ENCODE results near the gene GNB4. TPM values are rescaled to one million over a fixed set of nuclear protein-coding genes. Genes with fewer than 3 reads are reported as not detected.

GNB4 gene
- total and polyA plus RNA-seq, 12 donors, result 2.6 to 21.8 (median 13.3) TPM

DNA sequence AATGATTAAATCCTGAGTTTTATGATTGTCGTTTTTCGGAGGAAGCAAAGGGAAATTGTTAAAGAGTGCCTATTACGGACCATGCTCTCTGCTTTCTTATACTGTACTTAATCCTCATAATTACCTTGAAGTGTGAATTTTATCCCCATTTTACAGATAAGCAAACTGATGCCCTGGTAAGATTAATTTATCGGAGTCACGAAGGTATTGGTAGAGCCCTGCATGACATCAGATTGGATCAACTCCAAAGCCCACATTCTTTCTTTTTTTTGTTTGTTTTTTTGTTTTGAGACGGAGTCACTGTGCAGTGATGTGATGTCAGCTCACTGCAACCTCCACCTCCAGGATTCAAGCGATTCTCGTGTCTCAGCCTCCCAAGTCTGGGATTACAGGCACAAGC lies 1.6 kb upstream of the GNB4 start:
- H3K9me3 ChIP-seq (replicated peaks in 1 of 3), result no peaks in the 10 kb centered on the region
- no peak overlapping the region for H3K27ac ChIP-seq
- intact Hi-C loops (cut with DNase I), result no loop called here
- no peaks in the 10 kb centered on the region for H3K36me3 ChIP-seq (replicated peaks in 1 of 2)
- TF ChIP-seq CTCF (IDR thresholded peaks at IDR 0.05), result no peak
- no peak for TF ChIP-seq POLR2A (IDR thresholded peaks at IDR 0.05)
- no peak for DNase-seq
- 79 to 93% (median 87%) methylated on average over 8 of the region's 8 CpGs for WGBS, 4 donors
- H3K27me3 ChIP-seq, result no peaks in the 10 kb centered on the region
- H3K4me3 ChIP-seq, result no peak overlapping the region
- peaks cover 0 to 12% of the 10 kb centered on the region in 2 donors for H3K4me1 ChIP-seq (replicated peaks in 1 of 2)

DNA sequence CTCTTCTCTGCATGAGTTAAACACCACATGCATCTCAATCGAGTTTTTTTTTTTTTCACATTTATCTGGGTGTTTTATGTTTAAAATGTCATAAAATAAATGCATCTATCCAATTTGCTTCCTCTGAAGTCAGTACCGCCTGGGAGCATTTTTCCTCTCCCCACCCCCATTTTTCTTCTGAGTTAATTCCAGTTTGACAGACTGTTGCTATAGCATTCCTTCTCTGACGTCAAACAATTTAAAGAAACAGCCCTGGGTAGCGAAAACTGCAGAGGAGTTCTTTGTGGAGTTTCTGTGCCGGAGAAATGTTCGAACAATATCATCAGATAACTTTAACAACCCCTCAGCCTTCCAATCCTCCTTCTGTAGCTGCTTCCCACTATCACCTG lies 900 bp upstream of the GNB4 start:
- WGBS, 4 donors, result 38 to 52% (median 43%) methylated on average over 6 of the region's 6 CpGs
- Histone ChIP-seq H3K4me3 (peak overlapping the region in 2 of 4 donors; percentile 17 to 86), H3K36me3 (replicated peaks in 1 of 2) (no peaks in the 10 kb centered on the region), H3K27me3 (no peaks in the 10 kb centered on the region), H3K9me3 (replicated peaks in 1 of 3) (no peaks in the 10 kb centered on the region), H3K27ac (peak overlapping the region in 4 of 5 donors; percentile 81 to 97 (median 84)), H3K4me1 (replicated peaks in 1 of 2) (peaks cover 0 to 12% of the 10 kb centered on the region in 2 donors)
- TF ChIP-seq POLR2A (IDR thresholded peaks at IDR 0.05), result no peak
- no peak for TF ChIP-seq CTCF (IDR thresholded peaks at IDR 0.05)
- DNase-seq, result peak in 2 of 7 donors; percentile 9 to 19
- intact Hi-C loops (cut with DNase I), result no loop called here

GRCh38 chr3:179450901-179451264 lies 387 bp downstream of the GNB4 start:
- DNase-seq, result peak in 3 of 7 donors; percentile 21 to 25 (median 22)
- no peaks in the 10 kb centered on the region for H3K27me3 ChIP-seq
- intact Hi-C loops (cut with DNase I), result no loop called here
- TF ChIP-seq POLR2A (IDR thresholded peaks at IDR 0.05) (no peak), CTCF (IDR thresholded peaks at IDR 0.05) (no peak)
- H3K4me3 ChIP-seq, result peak overlapping the region in 2 of 4 donors; percentile 17 to 86
- peaks cover 0 to 12% of the 10 kb centered on the region in 2 donors for H3K4me1 ChIP-seq (replicated peaks in 1 of 2)
- no peaks in the 10 kb centered on the region for H3K36me3 ChIP-seq (replicated peaks in 1 of 2)
- WGBS, 4 donors, result 0 to 1% (median 1%) methylated on average over 5 to 43 of the region's 43 CpGs
- H3K27ac ChIP-seq, result peak overlapping the region in 4 of 5 donors; percentile 81 to 97 (median 84)
- H3K9me3 ChIP-seq (replicated peaks in 1 of 3), result no peaks in the 10 kb centered on the region

GRCh38 chr3:179450261-179450701 lies 989 bp downstream of the GNB4 start:
- Histone ChIP-seq H3K4me1 (replicated peaks in 1 of 2) (peaks cover 0 to 12% of the 10 kb centered on the region in 2 donors), H3K27ac (peak overlapping the region in 3 of 5 donors; percentile 81 to 97 (median 86)), H3K36me3 (replicated peaks in 1 of 2) (no peaks in the 10 kb centered on the region), H3K4me3 (peak overlapping the region in 2 of 4 donors; percentile 17 to 86), H3K27me3 (no peaks in the 10 kb centered on the region), H3K9me3 (replicated peaks in 1 of 3) (no peaks in the 10 kb centered on the region)
- 31 to 44% (median 34%) methylated on average over 12 of the region's 12 CpGs for WGBS, 4 donors
- intact Hi-C loops (cut with DNase I), result no loop called here
- DNase-seq, result no peak
- TF ChIP-seq POLR2A (IDR thresholded peaks at IDR 0.05) (no peak), CTCF (IDR thresholded peaks at IDR 0.05) (no peak)
